Heart left ventricle (tissue), 13 donors: ENCODE measurements around the gene ZNF783.

ENCODE experiments used
- POLR2A ChIP-seq, 2 donors: fragments of 450-650 bp; IDR thresholded peaks; one replicate each; pipeline ENCODE4 v1.6.1; 2017; ENCODE audit warnings: antibody characterized with exemption in 2 of 2, mild to moderate bottlenecking in 2 of 2, moderate library complexity in 2 of 2
- TF ChIP-seq, protein P1 (sequence below), 12 donors: fragments of 200-600 bp; sonication (generic) in 4 of 12; IDR thresholded peaks; one replicate each; pipeline versions ENCODE4 v1.5.0 to v1.8.0; 2018 to 2022; ENCODE audit warnings: antibody characterized with exemption in 12 of 12, mild to moderate bottlenecking in 5 of 12
- donor health status: ischemic (EF 13 %, LVEDD 7.1; RV severe dilation, severe dysfunction).
- donor health status: DM: no; HTN: yes; CAD: no.
- donor health status: DM: no; HTN: no; CAD: no.
- donor health status: ischemic (EF 25% LVEDD 6.9; RV normal size, moderate dysfunction).
- donor health status: ischemic (EF 25% LVEDD 5.7; RV mildly dilated, moderate dysfunction).
- donor health status: ischemic (EF 35%, LVEDD 5.7; RV mildly dilated, moderate dysfunction).
- donor health status: nonischemic (EF 11% LVEDD 7.7; RV severe dilation, severe dysfunction).
- donor health status: DM: yes; HTN: yes; CAD: no.
- donor health status: PGD.
- donor health status: ischemic (EF 29% LVEDD 5.4; RV normal size, mild dysfunction).
- donor health status: nonischemic (EF 23%, LVEDD 6.1; RV moderate dilation, normal function).

DNA sequence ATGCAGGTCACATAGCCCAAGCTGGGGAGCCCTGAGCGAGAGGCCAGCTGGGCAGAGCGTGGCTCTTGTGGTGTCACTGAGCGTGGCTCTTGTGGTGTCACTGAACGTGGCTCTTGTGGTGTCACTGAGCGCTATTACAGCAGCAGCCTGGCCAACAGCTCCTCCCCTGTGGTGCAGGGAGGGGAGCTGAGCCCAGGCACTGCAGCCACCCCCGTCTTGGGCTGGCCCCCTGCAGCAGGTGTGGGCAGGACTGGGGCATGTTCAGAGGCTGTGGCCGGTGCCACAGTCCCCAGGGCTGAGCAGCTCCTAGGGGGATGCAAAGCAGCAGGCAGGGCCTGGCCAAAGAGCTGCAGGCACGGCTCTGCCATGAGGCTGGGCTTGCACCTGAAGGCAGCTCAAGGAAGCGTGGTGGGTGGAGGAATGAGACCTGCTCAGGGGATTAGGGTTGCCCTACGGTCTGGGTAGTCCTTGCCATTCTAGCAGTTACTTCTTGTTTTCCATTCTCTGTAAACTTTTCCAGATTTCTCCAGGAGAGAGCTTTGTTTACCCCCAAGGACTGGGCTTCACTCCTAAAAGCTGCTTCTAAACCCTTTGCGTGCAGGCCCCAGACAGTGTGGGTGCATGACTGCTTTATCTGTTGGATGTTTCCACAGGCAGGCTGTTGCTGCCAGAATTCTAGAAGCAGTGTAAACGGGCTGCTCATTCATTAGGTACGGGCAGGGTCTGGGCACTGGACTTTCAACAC lies 29.2 kb downstream of the ZNF783 start:
- TF ChIP-seq, protein P1, sequence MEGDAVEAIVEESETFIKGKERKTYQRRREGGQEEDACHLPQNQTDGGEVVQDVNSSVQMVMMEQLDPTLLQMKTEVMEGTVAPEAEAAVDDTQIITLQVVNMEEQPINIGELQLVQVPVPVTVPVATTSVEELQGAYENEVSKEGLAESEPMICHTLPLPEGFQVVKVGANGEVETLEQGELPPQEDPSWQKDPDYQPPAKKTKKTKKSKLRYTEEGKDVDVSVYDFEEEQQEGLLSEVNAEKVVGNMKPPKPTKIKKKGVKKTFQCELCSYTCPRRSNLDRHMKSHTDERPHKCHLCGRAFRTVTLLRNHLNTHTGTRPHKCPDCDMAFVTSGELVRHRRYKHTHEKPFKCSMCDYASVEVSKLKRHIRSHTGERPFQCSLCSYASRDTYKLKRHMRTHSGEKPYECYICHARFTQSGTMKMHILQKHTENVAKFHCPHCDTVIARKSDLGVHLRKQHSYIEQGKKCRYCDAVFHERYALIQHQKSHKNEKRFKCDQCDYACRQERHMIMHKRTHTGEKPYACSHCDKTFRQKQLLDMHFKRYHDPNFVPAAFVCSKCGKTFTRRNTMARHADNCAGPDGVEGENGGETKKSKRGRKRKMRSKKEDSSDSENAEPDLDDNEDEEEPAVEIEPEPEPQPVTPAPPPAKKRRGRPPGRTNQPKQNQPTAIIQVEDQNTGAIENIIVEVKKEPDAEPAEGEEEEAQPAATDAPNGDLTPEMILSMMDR (IDR thresholded peaks at IDR 0.05): no peak
- no peak for TF ChIP-seq POLR2A (IDR thresholded peaks at IDR 0.05)
